Suprapubic skin (tissue), 3 donors: ENCODE data around the gene WWOX.

Experiments used
- POLR2AphosphoS5 ChIP-seq, 3 donors: sonication (generic); formaldehyde crosslinking; IDR thresholded peaks; one replicate each; pipeline ENCODE4 v1.6.1; 2017; ENCODE audit warnings: antibody characterized with exemption in 3 of 3
- TF ChIP-seq, protein P1 (sequence below), 2 donors: fragments of 200-600 bp in 1 of 2; fragments of 450-650 bp in 1 of 2; sonication (generic) in 1 of 2; IDR thresholded peaks; one replicate each; pipeline ENCODE4 v1.5.1; 2016 to 2019; ENCODE audit warnings: antibody characterized with exemption in 2 of 2, mild to moderate bottlenecking in 1 of 2, moderate library complexity in 1 of 2

DNA sequence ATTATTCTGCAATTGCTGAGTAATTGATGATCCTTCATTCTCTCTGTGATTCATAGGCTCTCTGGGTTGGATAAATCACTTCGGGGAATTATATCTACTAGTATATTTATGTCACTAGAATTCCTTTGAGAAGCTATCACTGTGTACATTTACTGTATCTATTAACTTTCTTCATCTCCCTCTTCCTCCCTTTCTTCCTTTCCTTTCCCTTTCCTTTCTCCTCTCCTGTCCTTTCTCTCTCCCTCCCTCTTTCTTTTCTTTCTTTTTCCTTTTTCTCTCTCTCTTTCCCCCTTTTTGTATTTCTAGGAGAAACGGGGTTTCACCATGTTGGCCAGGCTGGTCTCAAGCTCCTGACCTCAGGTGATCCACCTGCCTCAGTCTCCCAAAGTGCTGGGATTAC is 711.8 kb downstream of the WWOX start:
- TF ChIP-seq POLR2AphosphoS5 (IDR thresholded peaks at IDR 0.05), result no peak
- TF ChIP-seq, protein P1, sequence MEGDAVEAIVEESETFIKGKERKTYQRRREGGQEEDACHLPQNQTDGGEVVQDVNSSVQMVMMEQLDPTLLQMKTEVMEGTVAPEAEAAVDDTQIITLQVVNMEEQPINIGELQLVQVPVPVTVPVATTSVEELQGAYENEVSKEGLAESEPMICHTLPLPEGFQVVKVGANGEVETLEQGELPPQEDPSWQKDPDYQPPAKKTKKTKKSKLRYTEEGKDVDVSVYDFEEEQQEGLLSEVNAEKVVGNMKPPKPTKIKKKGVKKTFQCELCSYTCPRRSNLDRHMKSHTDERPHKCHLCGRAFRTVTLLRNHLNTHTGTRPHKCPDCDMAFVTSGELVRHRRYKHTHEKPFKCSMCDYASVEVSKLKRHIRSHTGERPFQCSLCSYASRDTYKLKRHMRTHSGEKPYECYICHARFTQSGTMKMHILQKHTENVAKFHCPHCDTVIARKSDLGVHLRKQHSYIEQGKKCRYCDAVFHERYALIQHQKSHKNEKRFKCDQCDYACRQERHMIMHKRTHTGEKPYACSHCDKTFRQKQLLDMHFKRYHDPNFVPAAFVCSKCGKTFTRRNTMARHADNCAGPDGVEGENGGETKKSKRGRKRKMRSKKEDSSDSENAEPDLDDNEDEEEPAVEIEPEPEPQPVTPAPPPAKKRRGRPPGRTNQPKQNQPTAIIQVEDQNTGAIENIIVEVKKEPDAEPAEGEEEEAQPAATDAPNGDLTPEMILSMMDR (IDR thresholded peaks at IDR 0.05), result no peak
